ENCODE results near the gene MIF4GD. TPM values are rescaled to one million over a fixed set of nuclear protein-coding genes. Genes with fewer than 3 reads are reported as not detected.

MIF4GD gene
- total RNA-seq: 8.7 and 10.1 TPM in 2 replicates

GRCh38 chr17:75270966-75271232 is at the start of gene MIF4GD:
TSS of gene MIF4GD (minus strand) at chr17:75271231. CDS start at chr17:75270195, 1,036 bp downstream.

GRCh38 chr17:75289115-75289831 is 18.2 kb upstream of the MIF4GD start, which contains the start of gene SLC25A19:
TSS of gene SLC25A19 (minus strand) at chr17:75289433. CDS start at chr17:75286764, 2,669 bp downstream.

GRCh38 chr17:75261336-75262111 is 9.5 kb downstream of the MIF4GD start, which contains the start of the genes GGA3 and MRPS7:
TSS of gene GGA3 (minus strand) at chr17:75261606. CDS start at chr17:75261587, 19 bp downstream.
TSS of gene MRPS7 (plus strand) at chr17:75261879. CDS start at chr17:75261901, 22 bp downstream.

Other genes with a start within 250 kb of the MIF4GD start
- 129 and 130 TPM in 2 replicates for gene ATP5PD, start 224.3 kb downstream of the MIF4GD start, total RNA-seq
- 19.7 and 23.1 TPM in 2 replicates for gene KCTD2, start 224.0 kb downstream of the MIF4GD start, total RNA-seq
- gene SLC16A5, start 183.3 kb downstream of the MIF4GD start, total RNA-seq: 3.3 and 6.9 TPM in 2 replicates
- 3.1 and 3.3 TPM in 2 replicates for gene ARMC7, start 161.3 kb downstream of the MIF4GD start, total RNA-seq
- 23.1 TPM in 2 replicates for gene NT5C, start 139.5 kb downstream of the MIF4GD start, total RNA-seq
- 57.6 and 68.6 TPM in 2 replicates for gene JPT1, start 116.7 kb downstream of the MIF4GD start, total RNA-seq
- gene SUMO2, start 88.3 kb downstream of the MIF4GD start, total RNA-seq: 91.4 and 105 TPM in 2 replicates
- 19.0 and 28.8 TPM in 2 replicates for gene NUP85, start 65.6 kb downstream of the MIF4GD start, total RNA-seq
- 16.7 and 28.0 TPM in 2 replicates for gene GGA3, start 9.6 kb downstream of the MIF4GD start, total RNA-seq
- 31.5 and 34.0 TPM in 2 replicates for gene MRPS7, start 9.4 kb downstream of the MIF4GD start, total RNA-seq
- 5.5 and 8.8 TPM in 2 replicates for gene SLC25A19, start 18.2 kb upstream of the MIF4GD start, total RNA-seq
- 88.2 and 88.3 TPM in 2 replicates for gene GRB2, start 134.4 kb upstream of the MIF4GD start, total RNA-seq
- gene TMEM94, start 185.4 kb upstream of the MIF4GD start, total RNA-seq: 39.3 and 46.5 TPM in 2 replicates
- 8.0 and 13.9 TPM in 2 replicates for gene CASKIN2, start 244.3 kb upstream of the MIF4GD start, total RNA-seq
- 5.5 and 12.9 TPM in 2 replicates for gene TSEN54, start 245.3 kb upstream of the MIF4GD start, total RNA-seq

All from smooth muscle cell of the pulmonary artery (primary cell).